ENCODE data around the gene SNX8. TPM values are rescaled to one million over a fixed set of nuclear protein-coding genes. Genes with fewer than 3 reads are reported as not detected.

SNX8 gene
- total RNA-seq, 2 experiments from 2014 or later, result 31.7 to 36.8 TPM

GRCh38 chr7:2278026-2278425, 36.2 kb downstream of the SNX8 start:
- ChIA-PET CTCF (no interaction called here), POLR2A (no interaction called here)
- TF ChIP-seq, protein P1, sequence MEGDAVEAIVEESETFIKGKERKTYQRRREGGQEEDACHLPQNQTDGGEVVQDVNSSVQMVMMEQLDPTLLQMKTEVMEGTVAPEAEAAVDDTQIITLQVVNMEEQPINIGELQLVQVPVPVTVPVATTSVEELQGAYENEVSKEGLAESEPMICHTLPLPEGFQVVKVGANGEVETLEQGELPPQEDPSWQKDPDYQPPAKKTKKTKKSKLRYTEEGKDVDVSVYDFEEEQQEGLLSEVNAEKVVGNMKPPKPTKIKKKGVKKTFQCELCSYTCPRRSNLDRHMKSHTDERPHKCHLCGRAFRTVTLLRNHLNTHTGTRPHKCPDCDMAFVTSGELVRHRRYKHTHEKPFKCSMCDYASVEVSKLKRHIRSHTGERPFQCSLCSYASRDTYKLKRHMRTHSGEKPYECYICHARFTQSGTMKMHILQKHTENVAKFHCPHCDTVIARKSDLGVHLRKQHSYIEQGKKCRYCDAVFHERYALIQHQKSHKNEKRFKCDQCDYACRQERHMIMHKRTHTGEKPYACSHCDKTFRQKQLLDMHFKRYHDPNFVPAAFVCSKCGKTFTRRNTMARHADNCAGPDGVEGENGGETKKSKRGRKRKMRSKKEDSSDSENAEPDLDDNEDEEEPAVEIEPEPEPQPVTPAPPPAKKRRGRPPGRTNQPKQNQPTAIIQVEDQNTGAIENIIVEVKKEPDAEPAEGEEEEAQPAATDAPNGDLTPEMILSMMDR (IDR thresholded peaks at IDR 0.05), result no peak
- H3K27ac Mint-ChIP-seq, result no peak overlapping the region
- DNase-seq, result no peak
- no peaks in the 10 kb centered on the region for H3K27me3 Mint-ChIP-seq
- no peak for ATAC-seq
- no peak overlapping the region for H3K4me3 Mint-ChIP-seq
- H3K4me1 Mint-ChIP-seq (ENCODE audit: low read depth), result no peaks in the 10 kb centered on the region
- peaks cover 3% of the 10 kb centered on the region for H3K36me3 Mint-ChIP-seq (ENCODE audit: low read depth)
- H3K9me3 Mint-ChIP-seq, result no peaks in the 10 kb centered on the region
- intact Hi-C loops (cut with micrococcal nuclease), result no loop called here

- no peak overlapping the region for H3K4me3 Mint-ChIP-seq
- no peak for ATAC-seq
- no peak overlapping the region for H3K27ac Mint-ChIP-seq
Observed at GRCh38 chr7:2276107-2276506, 38.1 kb downstream of the SNX8 start.

GRCh38 chr7:2275101-2275500, 39.1 kb downstream of the SNX8 start:
- Mint-ChIP-seq H3K36me3 (ENCODE audit: low read depth) (peaks cover 3% of the 10 kb centered on the region), H3K4me1 (ENCODE audit: low read depth) (no peaks in the 10 kb centered on the region), H3K27ac (no peak overlapping the region), H3K9me3 (no peaks in the 10 kb centered on the region), H3K4me3 (no peak overlapping the region), H3K27me3 (no peaks in the 10 kb centered on the region)
- DNase-seq (no peak), ATAC-seq (no peak)
- intact Hi-C loops (cut with micrococcal nuclease), result no loop called here
- ChIA-PET POLR2A (no interaction called here), CTCF (no interaction called here)
- TF ChIP-seq, protein P1 (IDR thresholded peaks at IDR 0.05), result no peak

More at GRCh38 chr7:2276107-2276506, 38.1 kb downstream of the SNX8 start:
- Mint-ChIP-seq H3K27me3 (no peaks in the 10 kb centered on the region), H3K36me3 (ENCODE audit: low read depth) (peaks cover 3% of the 10 kb centered on the region), H3K9me3 (no peaks in the 10 kb centered on the region), H3K4me1 (ENCODE audit: low read depth) (no peaks in the 10 kb centered on the region)
- TF ChIP-seq, protein P1 (IDR thresholded peaks at IDR 0.05), result no peak
- POLR2A ChIA-PET, result no interaction called here
- intact Hi-C loops (cut with micrococcal nuclease), result no loop called here
- CTCF ChIA-PET, result no interaction called here
- DNase-seq, result no peak

- no peak for DNase-seq
- no peak for ATAC-seq
- Mint-ChIP-seq H3K36me3 (ENCODE audit: low read depth) (peaks cover 3% of the 10 kb centered on the region), H3K4me3 (no peak overlapping the region), H3K27me3 (no peaks in the 10 kb centered on the region), H3K27ac (no peak overlapping the region), H3K4me1 (ENCODE audit: low read depth) (no peaks in the 10 kb centered on the region), H3K9me3 (no peaks in the 10 kb centered on the region)
- TF ChIP-seq, protein P1 (IDR thresholded peaks at IDR 0.05), result no peak
- intact Hi-C loops (cut with micrococcal nuclease), result no loop called here
- POLR2A ChIA-PET, result no interaction called here
- CTCF ChIA-PET, result no interaction called here
Observed at GRCh38 chr7:2274666-2275065, 39.6 kb downstream of the SNX8 start.

GRCh38 chr7:2273866-2274265, 40.4 kb downstream of the SNX8 start:
- H3K27ac Mint-ChIP-seq, result no peak overlapping the region
- ATAC-seq (no peak), DNase-seq (no peak)
- intact Hi-C loops (cut with micrococcal nuclease), result no loop called here
- H3K4me1 Mint-ChIP-seq (ENCODE audit: low read depth), result no peaks in the 10 kb centered on the region
- ChIA-PET CTCF (no interaction called here), POLR2A (no interaction called here)
- H3K27me3 Mint-ChIP-seq, result no peaks in the 10 kb centered on the region
- no peak overlapping the region for H3K4me3 Mint-ChIP-seq
- TF ChIP-seq, protein P1 (IDR thresholded peaks at IDR 0.05), result no peak
- H3K9me3 Mint-ChIP-seq, result no peaks in the 10 kb centered on the region
- peaks cover 5% of the 10 kb centered on the region for H3K36me3 Mint-ChIP-seq (ENCODE audit: low read depth)

Measured in activated CD8-positive, alpha-beta T cell treated with anti-CD3 and anti-CD28 coated beads for 36 hours (primary cell).